Measurements from ENCODE around the gene TSPEAR.

TSPEAR gene

GRCh38 chr21:44478801-44479167 is 232.6 kb downstream of the TSPEAR start:
- no peak for TF ChIP-seq CTCF (IDR thresholded peaks at IDR 0.05; ENCODE audit: low read depth, low read length)
- H3K4me3 ChIP-seq (ENCODE audit: low read depth, low read length), result no peak overlapping the region

- H3K4me3 ChIP-seq (ENCODE audit: low read depth, low read length), result no peak overlapping the region
- TF ChIP-seq CTCF (IDR thresholded peaks at IDR 0.05; ENCODE audit: low read depth, low read length), result no peak
These were observed 233.1 kb downstream of the TSPEAR start for GRCh38 chr21:44478124-44478800.

GRCh38 chr21:44477712-44478111 is 233.7 kb downstream of the TSPEAR start:
- no peak overlapping the region for H3K4me3 ChIP-seq (ENCODE audit: low read depth, low read length)
- TF ChIP-seq CTCF (IDR thresholded peaks at IDR 0.05; ENCODE audit: low read depth, low read length), result no peak

GRCh38 chr21:44477131-44477530 is 234.2 kb downstream of the TSPEAR start:
- H3K4me3 ChIP-seq (ENCODE audit: low read depth, low read length), result no peak overlapping the region
- no peak for TF ChIP-seq CTCF (IDR thresholded peaks at IDR 0.05; ENCODE audit: low read depth, low read length)

- no peak for TF ChIP-seq CTCF (IDR thresholded peaks at IDR 0.05; ENCODE audit: low read depth, low read length)
- H3K4me3 ChIP-seq (ENCODE audit: low read depth, low read length), result no peak overlapping the region
These were observed 236.0 kb downstream of the TSPEAR start for GRCh38 chr21:44475266-44475845.

GRCh38 chr21:44473915-44474555 is 237.3 kb downstream of the TSPEAR start:
- no peak overlapping the region for H3K4me3 ChIP-seq (ENCODE audit: low read depth, low read length)

More at GRCh38 chr21:44473915-44474555, 237.3 kb downstream of the TSPEAR start:
- TF ChIP-seq CTCF (IDR thresholded peaks at IDR 0.05; ENCODE audit: low read depth, low read length), result no peak

Data from WI38 (cell line).